IPS-11a (cell line): ENCODE data around the gene TBL3.

ENCODE experiments used
- H3K4me3 ChIP-seq: one replicate; pipeline ENCODE4 v1.5.1; 2013; ENCODE audit warnings: low read depth, low read length, control low read depth

Gene TBL3

DNA sequence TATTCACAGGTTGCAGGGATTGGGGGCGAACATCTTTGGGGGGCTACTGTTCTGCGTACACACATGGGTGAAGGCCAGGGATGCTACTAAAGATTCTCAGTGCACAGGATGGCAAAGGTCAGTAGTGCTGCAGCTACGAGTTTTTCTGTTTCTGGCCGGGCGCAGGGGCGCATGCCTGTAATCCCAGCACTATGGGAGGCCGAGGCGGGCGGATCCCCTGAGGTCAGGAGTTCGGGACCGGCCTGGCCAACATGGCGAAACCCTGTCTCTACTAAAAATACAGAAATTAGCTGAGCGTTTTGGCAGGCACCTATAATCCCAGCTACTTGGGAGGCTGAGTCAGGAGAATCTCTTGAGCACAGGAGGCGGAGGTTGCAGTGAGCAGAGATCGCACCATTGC lies 41.7 kb downstream of the TBL3 start:
- H3K4me3 ChIP-seq: no peak overlapping the region

DNA sequence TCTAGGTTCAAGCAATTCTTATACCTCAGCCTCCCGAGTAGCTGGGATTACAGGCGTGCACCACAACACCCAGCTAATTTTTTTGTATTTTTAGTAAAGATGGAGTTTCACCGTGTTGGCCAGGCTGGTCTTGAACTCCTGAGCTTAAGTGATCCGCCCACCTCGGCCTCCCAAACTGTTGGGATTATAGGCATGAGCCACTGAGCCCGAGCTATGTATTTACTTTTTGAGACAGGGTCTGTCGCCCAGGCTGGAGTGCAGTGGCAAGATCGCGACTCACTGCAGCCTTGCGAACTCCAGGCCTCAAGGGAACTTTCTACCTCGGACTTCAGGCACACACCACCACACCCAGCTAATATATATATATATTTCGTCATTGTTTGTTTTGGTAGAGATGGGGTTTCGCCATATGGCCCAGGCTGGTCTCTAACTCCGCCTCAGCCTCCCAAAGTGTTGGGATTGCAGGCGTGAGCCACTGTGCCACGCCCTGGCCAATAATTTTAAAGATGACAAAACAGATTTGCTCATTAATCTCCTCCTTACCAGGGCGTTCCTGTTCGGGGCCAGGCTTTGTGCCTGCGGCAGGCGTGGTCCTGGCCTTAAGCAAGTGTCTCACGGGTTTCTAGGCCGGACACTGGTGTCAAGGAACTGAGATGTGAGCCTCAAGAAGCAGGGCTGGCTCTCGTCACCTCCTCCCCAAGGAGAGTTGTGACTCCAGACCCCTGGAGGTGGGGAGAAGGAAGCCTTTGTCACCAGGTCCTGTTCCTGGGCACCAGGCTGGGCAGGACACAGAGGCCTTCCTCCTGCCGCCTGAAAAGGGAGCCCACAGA lies 43.5 kb downstream of the TBL3 start:
- no peak overlapping the region for H3K4me3 ChIP-seq

DNA sequence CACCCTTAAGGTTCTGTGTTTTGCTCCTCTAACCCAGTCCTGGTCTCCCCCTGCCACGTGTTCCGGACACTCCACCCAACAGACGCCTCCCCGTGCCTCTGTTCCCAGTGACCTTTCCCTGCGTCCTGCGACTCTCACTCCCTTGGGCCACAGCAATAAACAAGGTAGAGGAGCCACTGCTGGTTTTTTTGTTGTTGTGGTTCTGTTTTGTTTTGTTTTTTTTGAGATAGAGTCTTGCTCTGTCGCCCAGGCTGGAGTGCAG lies 44.0 kb downstream of the TBL3 start:
- H3K4me3 ChIP-seq: no peak overlapping the region

DNA sequence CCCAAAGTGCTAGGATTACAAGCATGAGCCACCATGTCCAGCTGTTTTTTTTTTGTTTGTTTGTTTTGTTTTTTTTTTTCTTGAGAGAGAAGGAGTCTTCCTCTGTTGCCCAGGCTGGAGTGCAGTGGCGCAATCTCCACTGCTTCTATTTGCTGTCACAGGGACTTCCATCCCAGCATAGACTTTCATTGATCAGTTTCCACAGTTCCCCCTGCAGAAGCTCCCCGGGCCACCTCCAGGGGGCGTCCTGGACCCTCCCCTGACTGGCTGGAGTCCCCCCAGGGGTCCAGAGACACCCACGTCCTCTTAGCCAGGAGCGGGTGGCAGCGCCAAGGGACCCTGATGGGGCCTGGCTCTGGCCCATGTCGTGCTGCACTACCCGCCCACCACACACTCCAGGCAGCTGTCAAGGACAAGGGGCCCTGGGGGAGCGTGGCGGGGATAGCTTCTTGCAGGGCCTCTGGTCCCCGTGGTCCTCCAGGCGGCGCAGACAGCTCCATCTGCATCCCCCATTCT lies 44.6 kb downstream of the TBL3 start:
- H3K4me3 ChIP-seq: no peak overlapping the region

DNA sequence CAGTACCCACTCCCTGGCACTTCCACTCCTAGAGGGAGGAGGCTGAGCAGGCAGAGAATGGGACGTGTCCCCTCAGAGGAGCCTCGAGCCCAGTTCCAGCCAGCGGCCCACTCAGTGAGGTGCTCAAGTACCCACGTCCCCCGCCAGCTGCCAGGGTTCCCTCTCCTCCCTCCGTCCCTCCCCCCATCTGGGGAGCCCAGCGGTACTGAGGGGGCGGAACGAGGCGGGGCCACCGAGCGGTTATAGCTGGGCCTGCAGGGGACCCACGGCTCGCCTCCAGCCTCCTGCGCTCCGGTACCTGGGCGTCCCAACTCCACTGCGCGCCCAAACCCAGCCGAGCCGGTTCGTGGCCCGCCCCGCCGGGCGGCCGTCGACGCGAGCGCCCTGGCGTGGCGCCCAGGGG lies 47.7 kb downstream of the TBL3 start, which contains the start of gene NPW:
Gene NPW, plus strand, starts transcription at position 268 of the 403 bp plus-strand sequence.
- H3K4me3 ChIP-seq: peak within 1 kb of the TSS; percentile 17

DNA sequence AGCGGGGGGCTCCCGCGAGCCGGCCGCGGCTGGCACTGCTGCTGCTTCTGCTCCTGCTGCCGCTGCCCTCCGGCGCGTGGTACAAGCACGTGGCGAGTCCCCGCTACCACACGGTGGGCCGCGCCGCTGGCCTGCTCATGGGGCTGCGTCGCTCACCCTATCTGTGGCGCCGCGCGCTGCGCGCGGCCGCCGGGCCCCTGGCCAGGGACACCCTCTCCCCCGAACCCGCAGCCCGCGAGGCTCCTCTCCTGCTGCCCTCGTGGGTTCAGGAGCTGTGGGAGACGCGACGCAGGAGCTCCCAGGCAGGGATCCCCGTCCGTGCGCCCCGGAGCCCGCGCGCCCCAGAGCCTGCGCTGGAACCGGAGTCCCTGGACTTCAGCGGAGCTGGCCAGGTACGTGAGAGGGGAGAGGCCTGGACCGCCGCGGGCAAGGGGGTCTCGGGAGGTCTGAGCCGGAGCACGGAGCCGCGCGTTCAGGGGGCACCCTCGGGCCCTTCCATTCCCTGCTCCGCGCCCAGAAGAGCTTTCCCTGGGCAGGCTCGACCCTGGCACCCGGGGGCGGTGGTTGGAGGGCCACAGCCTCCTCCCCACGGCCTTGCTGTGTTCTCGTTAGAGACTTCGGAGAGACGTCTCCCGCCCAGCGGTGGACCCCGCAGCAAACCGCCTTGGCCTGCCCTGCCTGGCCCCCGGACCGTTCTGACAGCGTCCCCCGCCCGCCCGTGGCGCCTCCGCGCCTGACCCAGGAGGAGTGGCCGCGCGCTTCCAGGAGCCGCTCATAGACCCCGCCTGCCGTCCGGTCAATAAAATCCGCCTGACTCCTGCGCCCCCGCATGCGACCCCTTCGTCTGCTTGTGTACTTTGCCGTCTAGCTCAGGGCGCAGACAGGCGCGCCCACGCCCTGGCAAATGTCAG lies 48.3 kb downstream of the TBL3 start:
- H3K4me3 ChIP-seq: peak overlapping the region; percentile 17

DNA sequence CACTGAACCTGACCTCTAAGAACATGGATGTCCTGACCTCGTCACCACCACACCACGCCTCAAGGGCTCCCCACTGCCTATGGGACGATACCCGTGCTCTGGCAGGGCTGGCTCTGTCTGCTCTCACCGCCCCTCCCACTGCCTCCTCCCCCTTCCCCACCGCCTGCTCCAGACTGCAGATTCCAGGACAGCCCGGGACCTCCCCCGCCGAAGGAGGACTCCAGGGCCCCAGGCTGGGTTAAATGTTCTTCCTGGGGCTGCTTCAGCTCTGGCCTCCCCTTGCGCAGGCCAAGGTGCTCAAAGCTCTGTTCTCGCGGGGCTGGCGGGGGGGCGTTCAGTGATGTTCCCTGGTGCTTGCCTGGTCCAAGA lies 50.9 kb downstream of the TBL3 start:
- H3K4me3 ChIP-seq: peak overlapping the region; percentile 4

DNA sequence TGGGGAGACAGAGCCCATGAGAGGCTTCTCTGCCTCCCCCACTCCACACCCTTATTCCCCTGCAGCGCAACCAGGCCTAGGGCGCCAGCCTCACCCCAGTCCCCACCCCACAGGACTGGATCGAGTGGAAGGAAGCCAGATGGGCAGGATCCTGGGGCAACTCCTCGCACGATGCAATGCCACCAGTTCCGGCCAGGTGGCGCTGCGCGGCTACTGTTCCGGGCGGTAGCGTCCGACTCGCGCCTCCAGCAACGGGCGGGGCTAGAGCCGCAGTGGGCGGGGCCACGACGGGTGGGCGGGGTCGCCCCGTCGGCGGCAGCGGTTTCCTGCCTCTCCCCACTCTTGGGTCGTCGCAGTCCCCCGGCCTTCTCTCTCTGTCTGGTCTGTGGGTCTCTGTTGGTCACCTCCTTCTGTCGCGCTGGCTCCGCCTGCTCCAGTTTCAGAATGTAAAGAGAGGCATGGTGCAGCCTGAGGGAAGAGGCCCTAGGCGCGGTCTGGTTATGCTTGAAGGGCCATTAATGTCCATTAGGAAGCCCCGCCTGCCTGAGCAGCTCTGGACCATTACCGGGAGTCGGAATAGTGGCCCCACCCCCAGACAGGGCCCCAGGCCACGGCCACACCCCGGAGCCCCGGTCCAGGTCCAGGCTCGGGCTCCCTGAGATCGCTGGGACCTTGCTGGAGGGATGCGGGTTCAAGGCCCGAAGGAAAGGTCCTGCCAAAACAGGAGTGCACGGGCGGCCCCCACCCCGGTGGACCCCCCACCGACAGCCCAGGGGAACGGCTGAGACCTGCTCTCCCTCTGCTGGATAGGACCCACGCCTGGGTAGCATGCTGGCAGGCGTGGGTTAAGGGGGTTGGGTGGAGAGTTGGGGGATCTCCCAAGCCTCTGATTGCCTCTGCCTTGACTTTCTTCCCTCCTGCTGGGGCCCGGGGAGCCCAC lies 51.5 kb downstream of the TBL3 start:
- H3K4me3 ChIP-seq: peak overlapping the region; percentile 18

DNA sequence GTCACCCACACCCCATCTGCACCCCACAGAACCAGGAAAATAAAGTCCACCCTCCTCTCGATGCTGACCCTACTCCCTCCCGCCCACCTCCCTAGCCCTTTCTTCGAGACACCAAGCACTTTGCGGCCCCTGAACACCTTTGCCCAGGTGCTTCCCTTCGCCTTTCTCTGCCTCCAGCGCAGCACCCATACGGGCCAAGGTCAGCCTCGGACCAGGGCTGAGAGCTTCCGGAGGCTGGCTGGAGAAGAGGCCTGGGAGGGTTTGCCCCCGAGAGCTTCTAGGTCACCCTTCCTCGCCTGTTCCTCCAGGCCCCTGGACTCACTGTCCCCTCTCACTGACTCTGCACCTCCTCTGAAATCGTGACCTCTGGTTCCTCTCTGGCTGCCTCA lies 52.2 kb downstream of the TBL3 start:
- H3K4me3 ChIP-seq: no peak overlapping the region

DNA sequence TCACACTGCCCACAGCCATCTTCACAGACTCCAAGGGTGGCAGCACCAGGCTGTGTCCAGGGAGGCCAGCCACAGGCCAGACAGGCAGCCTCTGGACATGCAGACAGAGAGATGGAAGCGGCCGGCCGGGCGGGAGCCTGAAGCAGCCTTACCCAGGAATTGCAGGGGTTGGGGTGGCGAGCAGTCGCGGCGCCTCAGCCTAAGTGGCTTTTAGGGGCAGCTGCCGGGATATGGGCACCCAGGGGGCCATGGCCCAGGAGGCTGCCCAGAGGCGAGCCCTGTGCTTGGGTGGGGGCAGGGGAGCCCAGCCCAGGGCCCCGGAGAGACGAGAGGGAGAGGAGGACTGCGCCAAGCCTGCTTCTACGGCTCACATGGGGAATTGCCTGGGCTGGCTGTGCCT lies 53.4 kb downstream of the TBL3 start:
- H3K4me3 ChIP-seq: no peak overlapping the region

DNA sequence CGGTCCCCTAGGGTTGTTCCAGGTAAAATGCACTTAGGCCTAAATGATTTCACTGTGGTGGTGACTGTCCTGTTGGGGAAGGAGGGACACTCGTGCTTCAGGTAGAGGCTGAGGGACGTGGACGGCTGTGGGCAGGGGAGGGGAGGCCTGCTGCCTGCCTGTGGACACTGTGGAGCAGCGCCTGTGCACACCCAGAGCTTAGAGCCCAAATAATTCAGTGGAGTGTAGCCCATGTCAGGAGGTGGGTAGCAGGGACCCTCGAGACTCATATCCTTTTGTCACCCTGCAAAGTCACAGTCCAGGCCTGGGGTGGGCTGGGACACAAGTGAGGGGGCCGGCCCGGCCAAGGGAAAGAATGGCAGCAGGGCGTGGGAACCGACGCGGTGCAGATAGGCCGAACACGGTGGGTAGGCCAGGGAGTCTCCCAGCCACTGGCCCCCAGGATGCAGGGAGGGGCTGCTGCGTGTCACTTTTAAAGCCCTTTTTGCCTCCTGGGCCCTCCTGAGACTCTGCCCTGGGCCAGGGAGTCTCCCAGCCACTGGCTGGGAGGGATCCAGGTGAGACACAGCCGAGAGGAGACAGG lies 54.1 kb downstream of the TBL3 start:
- no peak overlapping the region for H3K4me3 ChIP-seq

DNA sequence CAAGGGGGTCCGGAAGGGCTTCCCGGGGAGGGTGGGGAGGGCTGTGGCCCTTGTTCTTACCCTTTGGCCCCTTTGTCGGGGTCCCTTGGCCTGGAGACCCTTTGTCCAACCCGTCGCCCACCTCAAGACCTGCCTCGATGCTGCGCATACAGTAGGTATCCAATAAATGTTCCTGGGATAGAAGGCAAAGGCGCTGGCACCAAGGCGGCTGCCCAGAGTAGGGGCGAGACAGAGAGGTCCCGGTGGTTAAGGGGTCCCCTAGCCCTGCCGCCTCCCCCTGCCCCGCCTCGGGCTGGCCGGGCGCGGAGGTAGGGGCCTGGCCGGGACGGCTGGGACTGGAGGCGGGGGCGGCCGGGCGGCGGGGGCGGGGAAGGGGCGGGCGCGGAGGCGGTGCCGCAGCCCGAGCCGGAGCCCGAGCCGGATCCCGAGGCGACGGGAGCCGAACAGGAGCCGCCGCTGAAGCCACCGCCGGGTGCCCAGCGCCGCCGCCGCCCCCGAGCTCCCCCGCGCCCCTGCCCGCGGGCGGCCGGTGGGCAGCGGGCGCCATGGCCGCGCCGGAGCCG lies 54.7 kb downstream of the TBL3 start, which contains the start of gene NHERF2:
Gene NHERF2, plus strand, starts transcription at position 442 of the 563 bp plus-strand sequence. Its CDS starts 104 bp downstream, at position 546.
- H3K4me3 ChIP-seq: peak within 1 kb of the TSS; percentile 17

DNA sequence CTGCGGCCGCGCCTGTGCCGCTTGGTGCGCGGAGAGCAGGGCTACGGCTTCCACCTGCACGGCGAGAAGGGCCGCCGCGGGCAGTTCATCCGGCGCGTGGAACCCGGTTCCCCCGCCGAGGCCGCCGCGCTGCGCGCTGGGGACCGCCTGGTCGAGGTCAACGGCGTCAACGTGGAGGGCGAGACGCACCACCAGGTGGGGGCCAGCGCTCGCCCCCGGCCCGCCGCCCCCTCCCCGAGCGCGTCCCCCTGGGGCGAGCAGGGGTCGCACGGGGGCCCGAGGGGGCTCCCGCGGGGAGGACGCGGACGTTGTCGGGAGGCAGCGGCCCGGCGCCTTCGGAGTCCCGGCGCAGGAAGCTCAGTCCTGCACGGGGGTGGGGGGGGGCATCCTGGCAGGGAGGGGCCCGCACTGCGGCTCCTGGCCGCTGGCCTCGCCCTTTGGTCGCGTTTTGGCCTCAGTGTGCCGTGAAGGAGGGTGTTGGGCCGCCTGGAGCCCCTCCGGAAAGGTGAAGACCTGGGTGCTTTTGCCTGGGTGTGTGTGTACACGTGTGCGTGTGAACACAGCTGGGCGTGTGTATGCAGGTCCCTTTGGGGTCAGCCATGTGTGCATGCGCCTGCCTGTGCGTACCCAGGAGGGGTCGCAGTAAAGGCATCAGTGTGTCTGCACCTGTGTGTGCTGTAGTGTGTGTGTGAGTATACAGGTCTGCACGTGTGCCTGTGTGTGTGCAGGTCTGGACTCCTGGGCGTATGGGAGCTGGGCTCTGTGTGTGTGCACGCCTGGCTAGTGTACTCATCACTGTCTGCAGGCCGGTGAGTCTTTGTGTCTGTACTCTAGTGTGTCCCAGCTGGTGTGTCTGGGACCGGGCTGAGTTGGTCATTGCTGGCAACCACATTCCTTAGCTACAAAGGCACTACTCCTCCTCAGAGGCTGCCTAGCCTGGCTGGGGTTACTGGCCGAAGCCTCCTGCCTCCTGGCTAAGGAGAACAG lies 55.5 kb downstream of the TBL3 start:
- peak overlapping the region; percentile 17 for H3K4me3 ChIP-seq

DNA sequence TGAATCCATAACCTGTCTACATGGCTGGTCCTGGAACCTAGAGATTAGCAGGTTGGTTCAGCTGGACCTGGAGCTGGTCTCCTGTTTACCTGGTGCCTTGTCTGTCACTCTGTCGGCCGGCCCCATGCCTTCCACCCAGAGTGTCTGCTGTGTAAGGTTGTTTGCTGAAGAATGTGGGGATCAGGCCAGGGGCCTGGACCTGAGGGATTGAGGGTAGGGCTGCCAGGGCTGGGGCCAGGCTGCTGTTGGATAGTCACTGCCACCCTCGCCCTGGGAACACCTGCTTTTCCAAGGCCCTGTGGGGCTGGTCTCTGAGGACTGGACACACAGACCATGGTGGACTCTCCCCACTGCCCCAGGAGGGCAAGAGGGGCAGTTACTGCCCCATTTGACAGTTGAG lies 56.3 kb downstream of the TBL3 start:
- H3K4me3 ChIP-seq: no peak overlapping the region

DNA sequence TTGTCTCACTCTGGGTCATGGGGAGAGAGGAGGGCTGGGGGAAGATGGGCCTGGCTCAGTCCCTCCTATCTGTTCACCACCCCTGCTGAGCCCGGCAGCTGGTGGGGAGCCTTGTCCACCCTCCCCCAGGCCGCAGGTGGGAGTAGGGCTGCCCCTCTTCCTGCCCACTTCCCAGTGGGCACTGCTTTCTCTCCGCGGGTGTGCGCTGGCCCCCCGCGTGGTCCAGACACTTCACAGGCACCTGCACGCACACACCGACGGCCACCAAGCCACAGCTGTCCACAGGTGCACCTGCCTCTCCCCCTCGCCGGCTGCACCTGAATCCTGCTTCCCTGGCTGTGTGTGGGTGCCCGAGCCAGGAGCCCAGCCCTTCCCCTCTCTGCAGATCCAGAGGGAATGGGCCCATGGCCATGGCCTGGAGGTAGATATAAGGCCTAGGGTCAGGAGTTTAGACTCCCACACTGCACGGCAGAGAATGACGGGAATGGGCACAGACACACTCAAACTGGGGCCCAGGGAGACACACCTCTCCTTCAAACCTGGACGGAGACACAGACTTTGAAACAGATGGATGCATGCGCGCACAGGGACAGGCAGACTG lies 56.9 kb downstream of the TBL3 start:
- H3K4me3 ChIP-seq: no peak overlapping the region

DNA sequence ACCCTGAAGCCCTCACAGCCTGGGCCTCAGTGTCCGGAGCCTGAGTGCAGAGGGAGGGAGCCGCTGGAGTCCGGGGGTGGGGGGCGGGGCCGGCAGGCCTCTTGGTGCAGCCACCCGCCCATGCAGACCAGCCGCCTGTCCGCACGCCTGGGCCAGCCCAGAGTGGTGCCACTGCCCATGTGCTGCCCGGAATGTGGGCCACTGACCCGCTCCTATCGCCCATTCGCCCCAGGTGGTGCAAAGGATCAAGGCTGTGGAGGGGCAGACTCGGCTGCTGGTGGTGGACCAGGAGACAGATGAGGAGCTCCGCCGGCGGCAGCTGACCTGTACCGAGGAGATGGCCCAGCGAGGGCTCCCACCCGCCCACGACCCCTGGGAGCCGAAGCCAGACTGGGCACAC lies 57.5 kb downstream of the TBL3 start:
- H3K4me3 ChIP-seq: no peak overlapping the region

DNA sequence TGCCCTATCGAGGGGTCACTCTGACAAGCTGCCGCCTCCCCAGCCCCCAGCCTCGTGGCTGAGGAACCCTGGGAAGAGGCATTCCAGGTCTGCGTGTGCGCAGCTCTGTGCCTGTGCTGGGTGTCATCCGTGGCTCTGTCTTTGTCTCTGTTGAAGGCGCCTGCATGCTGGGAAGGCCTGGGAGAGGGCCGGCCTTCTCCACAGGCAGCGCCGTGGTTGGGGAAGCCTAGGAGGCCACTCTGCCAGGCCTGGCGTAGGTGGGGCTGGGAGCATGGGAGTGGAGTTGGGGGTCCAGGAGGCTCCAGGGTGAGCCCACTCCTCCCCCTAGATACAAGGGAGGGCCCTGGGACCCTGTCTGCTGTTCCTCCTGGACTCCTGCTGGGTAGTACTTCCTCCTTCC lies 58.2 kb downstream of the TBL3 start:
- no peak overlapping the region for H3K4me3 ChIP-seq

DNA sequence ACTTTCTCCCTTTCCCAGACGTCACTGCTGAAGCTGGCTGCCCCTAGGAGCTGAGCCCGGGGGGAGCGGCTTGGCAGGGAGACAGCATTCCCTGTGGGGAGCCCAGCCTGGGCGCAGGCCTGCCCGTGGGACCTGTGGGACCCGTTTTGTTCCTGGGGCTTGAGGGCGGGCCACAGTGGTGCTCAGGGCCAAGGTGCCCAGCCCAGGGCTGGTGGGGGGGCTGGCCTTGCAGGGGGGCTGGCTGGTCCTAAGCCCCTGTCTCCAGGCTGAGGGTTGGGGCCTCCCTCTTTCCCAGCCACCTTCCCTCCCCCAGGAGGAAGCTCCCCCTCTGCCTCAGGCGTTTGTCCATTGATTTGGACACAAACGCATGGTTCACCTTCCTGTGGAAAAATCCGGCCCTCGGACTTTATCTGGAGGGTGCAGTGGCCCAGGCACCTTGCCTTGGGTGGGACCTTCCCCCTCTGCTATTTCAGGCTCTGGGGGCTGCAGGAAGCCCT lies 59.3 kb downstream of the TBL3 start:
- H3K4me3 ChIP-seq: no peak overlapping the region
